Osteoblast (primary cell): ENCODE results near the gene SPATA21. TPM values are rescaled to one million over a fixed set of nuclear protein-coding genes. Genes with fewer than 3 reads are reported as not detected.

ENCODE experiments used
- DNase-seq: peaks from one replicate; pipeline ENCODE4 v3.0.0; 2011; ENCODE audit warnings: low spot score, mixed read lengths; ENCODE audit not compliant: insufficient read length; ENCODE audit errors: missing footprints
- H2AFZ ChIP-seq: 2 replicates; pipeline ENCODE4 v1.6.0; 2011; ENCODE audit warnings: mild to moderate bottlenecking, low read length
- H3K27ac ChIP-seq: 2 replicates; pipeline ENCODE4 v1.5.1; 2011; ENCODE audit warnings: mild to moderate bottlenecking, low read depth, low read length, moderate library complexity
- H3K27me3 ChIP-seq: 2 replicates; pipeline ENCODE4 v1.6.0; 2012; ENCODE audit warnings: mild to moderate bottlenecking, control low read depth, inconsistent platforms, low read length, moderate library complexity; ENCODE audit not compliant: insufficient read depth
- H3K36me3 ChIP-seq: 2 replicates; pipeline ENCODE4 v1.5.1; 2011; ENCODE audit warnings: mild to moderate bottlenecking, low read length, control low read depth, moderate library complexity; ENCODE audit not compliant: insufficient read depth
- H3K4me1 ChIP-seq: 2 replicates; pipeline ENCODE4 v1.5.1; 2011; ENCODE audit warnings: mild to moderate bottlenecking, low read length, control low read depth, moderate library complexity; ENCODE audit not compliant: insufficient read depth
- H3K4me2 ChIP-seq: 2 replicates; pipeline ENCODE4 v1.6.0; 2011; ENCODE audit warnings: mild to moderate bottlenecking, low read length; ENCODE audit not compliant: insufficient read depth
- H3K4me3 ChIP-seq: fragments of 200-600 bp; sonication (generic); 3 replicates; pipeline ENCODE4 v1.5.1; 2012; ENCODE audit warnings: mild to moderate bottlenecking, low read length, inconsistent platforms; ENCODE audit not compliant: insufficient read depth
- H3K79me2 ChIP-seq: 2 replicates; pipeline ENCODE4 v1.6.0; 2012; ENCODE audit warnings: mild to moderate bottlenecking, low read length, control low read depth, inconsistent platforms; ENCODE audit not compliant: insufficient read depth
- H3K9me3 ChIP-seq: 2 replicates; pipeline ENCODE4 v1.5.1; 2011; ENCODE audit warnings: low read depth, low read length, control low read depth
- H4K20me1 ChIP-seq: 2 replicates; pipeline ENCODE4 v1.6.0; 2012; ENCODE audit warnings: mild to moderate bottlenecking, low read length, control low read depth; ENCODE audit not compliant: insufficient read depth
- CTCF ChIP-seq: IDR thresholded peaks from 2 replicates; pipeline ENCODE4 v1.5.1; 2011; ENCODE audit warnings: mild to moderate bottlenecking, low read depth, low read length, moderate library complexity; ENCODE audit errors: extremely low read depth
- total RNA-seq: library from RNA; depleted of rRNA; stranded (reverse); fragments of >200 nt; gene quantifications from 2 replicates; pipeline ENCODE4 v1.2.3, GENCODE V29; 2012

SPATA21 gene
- total RNA-seq, 1 donor, result not detected

- peaks cover 6% of the 10 kb centered on the region for H3K36me3 ChIP-seq
- peaks cover 67% of the 10 kb centered on the region for H4K20me1 ChIP-seq
Observed at GRCh38 chr1:16371725-16372124, 65.5 kb downstream of the SPATA21 start.

GRCh38 chr1:16369821-16370220, 67.4 kb downstream of the SPATA21 start:
- Histone ChIP-seq H4K20me1 (peaks cover 53% of the 10 kb centered on the region), H3K9me3 (no peaks in the 10 kb centered on the region), H3K27me3 (no peaks in the 10 kb centered on the region), H3K4me3 (no peak overlapping the region), H3K79me2 (peaks cover 70% of the 10 kb centered on the region), H3K4me1 (peaks cover 33% of the 10 kb centered on the region), H2AFZ (no peak overlapping the region), H3K27ac (no peak overlapping the region), H3K4me2 (no peak overlapping the region), H3K36me3 (peaks cover 6% of the 10 kb centered on the region)
- TF ChIP-seq CTCF, result no peak
- DNase-seq, result no peak

More at GRCh38 chr1:16371725-16372124, 65.5 kb downstream of the SPATA21 start:
- Histone ChIP-seq H3K27ac (peak overlapping the region; percentile 23), H3K4me3 (no peak overlapping the region), H3K4me2 (no peak overlapping the region), H3K4me1 (peaks cover 41% of the 10 kb centered on the region), H3K9me3 (no peaks in the 10 kb centered on the region), H3K79me2 (peaks cover 89% of the 10 kb centered on the region), H3K27me3 (no peaks in the 10 kb centered on the region), H2AFZ (no peak overlapping the region)
- TF ChIP-seq CTCF, result no peak
- DNase-seq, result no peak

GRCh38 chr1:16367968-16368890, 69.0 kb downstream of the SPATA21 start:
- Histone ChIP-seq H3K27ac (peak overlapping the region; percentile 97), H3K4me3 (peak overlapping the region; percentile 98), H3K79me2 (peaks cover 56% of the 10 kb centered on the region), H3K27me3 (no peaks in the 10 kb centered on the region), H3K4me2 (peak overlapping the region; percentile 93), H3K4me1 (peaks cover 33% of the 10 kb centered on the region), H3K9me3 (no peaks in the 10 kb centered on the region), H3K36me3 (peaks cover 6% of the 10 kb centered on the region), H2AFZ (peak overlapping the region; percentile 89), H4K20me1 (peaks cover 43% of the 10 kb centered on the region)
- no peak for TF ChIP-seq CTCF
- DNase-seq, result peak; percentile 65

GRCh38 chr1:16367258-16367967, 69.8 kb downstream of the SPATA21 start:
- Histone ChIP-seq H2AFZ (peak overlapping the region; percentile 89), H3K9me3 (no peaks in the 10 kb centered on the region), H3K27ac (peak overlapping the region; percentile 97), H3K79me2 (peaks cover 48% of the 10 kb centered on the region), H3K4me3 (peak overlapping the region; percentile 98), H3K4me2 (peak overlapping the region; percentile 93), H3K4me1 (peaks cover 26% of the 10 kb centered on the region), H4K20me1 (peaks cover 37% of the 10 kb centered on the region), H3K36me3 (peaks cover 6% of the 10 kb centered on the region), H3K27me3 (no peaks in the 10 kb centered on the region)
- DNase-seq, result peak; percentile 91
- TF ChIP-seq CTCF, result no peak
